Anterior cingulate cortex (tissue), 58 donors: ENCODE results near the gene PERM1.
"Not testable (repeated sequence)": the region's sequence is repeated elsewhere in the genome, so short reads cannot be mapped to it uniquely, and the experiment has no call there.

ENCODE experiments used
- DNase-seq, 58 donors: peaks; one replicate each; lab custom pipeline; 2025; lab: John Stamatoyannopoulos, UW

The PERM1 gene

GRCh38 chr1:1017397-1018320, 35.8 kb upstream of the PERM1 start:
- DNase-seq: not testable (repeated sequence)

DNA sequence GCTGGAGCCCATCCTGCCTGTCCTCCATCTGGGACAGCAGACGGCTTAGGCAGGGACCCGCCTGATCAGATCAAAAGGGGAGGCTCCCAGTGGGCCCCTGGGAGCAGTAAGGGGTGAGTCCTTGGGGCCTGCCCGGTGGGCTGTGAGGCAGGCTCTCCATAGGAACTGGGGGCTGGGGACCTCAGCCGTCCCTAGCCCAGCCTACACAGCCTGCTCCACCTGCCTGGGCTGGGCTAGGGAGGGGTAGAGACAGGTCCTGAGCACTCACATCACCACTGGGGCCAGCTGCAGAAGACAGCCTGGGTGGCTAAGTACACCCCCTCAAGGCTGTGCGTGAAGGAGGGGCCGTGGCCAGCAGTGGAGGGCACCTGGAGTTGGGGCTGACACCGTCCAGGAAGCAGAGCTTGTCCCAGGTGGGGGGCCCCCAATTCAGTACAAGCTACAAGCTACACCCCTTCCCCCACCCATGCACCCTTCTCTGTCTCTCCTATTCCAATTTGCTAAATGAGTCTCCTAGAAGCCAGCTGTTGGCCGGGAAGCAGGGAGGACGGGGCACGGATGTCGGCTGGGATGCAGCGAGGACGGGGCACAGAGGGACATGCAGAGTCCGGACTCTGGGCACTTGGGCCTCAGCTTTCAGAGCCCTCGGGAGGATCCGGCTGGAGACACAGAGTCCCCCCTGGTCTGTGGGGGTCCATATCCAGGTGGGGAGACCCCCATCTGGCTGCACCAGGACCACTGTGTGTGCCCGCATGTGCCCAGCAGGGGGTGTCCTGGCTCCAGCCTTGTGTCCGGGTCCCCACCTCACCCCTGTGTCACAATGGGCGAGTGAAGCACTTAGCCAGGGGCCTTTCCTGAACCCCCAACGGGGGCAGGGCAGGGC, 33.1 kb upstream of the PERM1 start:
- DNase-seq: no peak

- DNase-seq: no peak
Observed at GRCh38 chr1:1013922-1014648, 32.2 kb upstream of the PERM1 start.

DNA sequence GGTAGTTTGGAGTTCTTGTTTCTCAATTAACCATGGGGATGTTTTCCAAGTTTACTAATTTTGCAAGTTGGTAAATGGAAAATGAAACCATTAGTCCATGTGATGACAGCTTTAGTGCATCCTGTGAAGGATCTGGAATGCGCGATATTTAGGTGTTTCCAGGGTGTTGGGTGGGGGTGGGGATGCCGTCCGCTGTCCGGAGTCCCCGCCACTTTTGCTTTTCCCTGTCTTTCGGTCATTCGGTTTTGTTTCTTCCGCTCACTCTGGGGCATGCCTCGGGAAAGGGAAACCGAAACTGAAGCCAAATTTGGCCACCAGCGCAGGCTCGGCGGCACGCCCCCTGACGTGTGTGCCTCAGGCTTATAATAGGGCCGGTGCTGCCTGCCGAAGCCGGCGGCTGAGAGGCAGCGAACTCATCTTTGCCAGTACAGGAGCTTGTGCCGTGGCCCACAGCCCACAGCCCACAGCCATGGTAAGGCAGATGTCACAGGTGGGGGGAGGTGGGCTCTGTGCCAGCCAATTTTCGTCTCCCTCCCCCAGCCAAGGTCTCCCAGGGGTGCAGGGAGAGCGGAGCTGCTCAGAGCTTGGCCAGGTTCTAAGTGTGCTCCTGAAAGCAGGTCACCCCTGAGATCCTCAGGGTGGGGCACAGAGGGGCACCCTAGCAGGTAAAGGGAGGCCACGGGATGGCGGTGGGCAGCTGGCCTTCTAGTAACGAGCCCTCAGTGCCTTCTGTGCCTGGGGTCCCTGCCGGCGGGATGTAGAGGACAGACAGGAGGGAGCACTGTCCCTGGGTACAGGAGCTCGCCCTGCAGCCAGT, 31.4 kb upstream of the PERM1 start, which contains the start of gene ISG15:
Gene ISG15 (plus strand): TSS at position 393 of the 817 bp plus-strand sequence. CDS start 77 bp downstream, at position 470.
- peak in 54 of 58 donors; percentile 40 to 87 (median 69) for DNase-seq

- not testable (repeated sequence) for DNase-seq
Observed at GRCh38 chr1:1012736-1013104, 30.8 kb upstream of the PERM1 start.

DNA sequence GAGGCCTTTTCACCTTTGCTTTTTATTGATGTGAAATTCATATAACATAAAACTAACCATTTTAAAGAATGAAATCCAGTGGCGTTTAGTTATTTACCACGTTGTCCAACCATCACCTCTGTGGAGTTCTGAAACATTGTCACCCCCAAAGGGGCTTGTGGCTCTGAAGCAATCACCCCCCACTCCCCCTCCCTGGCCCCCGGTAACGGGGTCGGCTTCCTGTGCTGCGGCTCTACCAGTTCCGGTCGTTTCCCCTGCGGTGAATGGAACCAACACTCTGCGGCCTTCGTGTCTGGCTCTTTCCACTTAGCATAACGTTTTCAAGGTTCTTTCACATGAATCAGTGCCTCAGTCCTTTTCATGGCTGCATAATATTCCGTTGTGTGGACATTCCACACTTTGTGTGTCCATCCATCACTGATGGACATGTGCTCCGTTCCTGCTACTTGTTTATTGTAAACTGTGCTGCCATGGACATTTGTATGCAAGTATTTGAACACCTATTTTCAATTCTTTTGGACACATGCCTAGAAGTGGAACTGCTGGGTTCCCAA, 29.6 kb upstream of the PERM1 start:
- no peak for DNase-seq

DNA sequence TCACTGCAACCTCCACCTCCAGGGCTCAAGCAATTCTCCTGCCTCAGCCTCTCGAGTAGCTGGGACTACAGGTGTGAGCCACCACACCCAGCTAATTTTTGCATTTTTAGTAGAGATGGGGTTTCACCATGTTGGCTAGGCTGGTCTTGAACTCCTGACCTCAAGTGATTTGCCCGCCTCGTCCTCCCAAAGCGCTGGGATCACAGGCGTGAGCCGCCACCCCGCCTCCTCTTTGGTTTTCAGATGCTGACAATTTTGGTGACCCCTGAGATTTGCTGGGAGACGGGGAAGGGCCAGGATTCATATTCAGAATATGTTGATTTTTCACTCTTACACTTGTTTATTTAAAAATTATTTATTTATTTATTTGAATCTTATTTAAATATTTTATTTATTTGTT, 28.2 kb upstream of the PERM1 start:
- DNase-seq: not testable (repeated sequence)

- no peak for DNase-seq
Observed at GRCh38 chr1:1006305-1007159, 24.6 kb upstream of the PERM1 start.

DNA sequence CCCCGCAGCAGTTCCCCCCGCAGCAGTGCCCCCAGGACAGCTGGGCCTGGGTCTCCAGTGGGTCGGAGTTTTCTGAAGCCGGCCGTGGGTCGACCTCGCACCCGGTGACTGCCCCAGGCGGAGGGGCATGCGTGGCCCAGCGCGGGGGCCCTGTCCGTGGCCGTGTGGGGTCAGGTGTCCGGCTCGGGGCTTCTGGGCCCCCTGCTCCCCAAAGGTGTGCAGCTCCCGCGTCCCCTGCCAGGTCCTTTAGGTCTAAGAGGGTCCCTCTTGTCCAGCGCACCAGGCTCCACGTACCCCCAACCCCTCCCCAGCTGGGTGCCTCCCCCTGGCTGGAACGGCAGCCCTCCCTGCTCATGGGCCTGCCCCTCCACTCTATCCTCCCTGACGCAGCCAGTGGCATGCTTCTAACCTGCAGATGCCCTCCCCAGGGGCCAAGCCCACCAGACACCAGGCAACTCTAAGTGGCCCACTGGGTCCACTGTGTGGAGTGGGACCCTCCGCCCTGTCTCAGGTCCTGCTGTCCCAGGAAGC, 23.9 kb upstream of the PERM1 start:
- DNase-seq: no peak

DNA sequence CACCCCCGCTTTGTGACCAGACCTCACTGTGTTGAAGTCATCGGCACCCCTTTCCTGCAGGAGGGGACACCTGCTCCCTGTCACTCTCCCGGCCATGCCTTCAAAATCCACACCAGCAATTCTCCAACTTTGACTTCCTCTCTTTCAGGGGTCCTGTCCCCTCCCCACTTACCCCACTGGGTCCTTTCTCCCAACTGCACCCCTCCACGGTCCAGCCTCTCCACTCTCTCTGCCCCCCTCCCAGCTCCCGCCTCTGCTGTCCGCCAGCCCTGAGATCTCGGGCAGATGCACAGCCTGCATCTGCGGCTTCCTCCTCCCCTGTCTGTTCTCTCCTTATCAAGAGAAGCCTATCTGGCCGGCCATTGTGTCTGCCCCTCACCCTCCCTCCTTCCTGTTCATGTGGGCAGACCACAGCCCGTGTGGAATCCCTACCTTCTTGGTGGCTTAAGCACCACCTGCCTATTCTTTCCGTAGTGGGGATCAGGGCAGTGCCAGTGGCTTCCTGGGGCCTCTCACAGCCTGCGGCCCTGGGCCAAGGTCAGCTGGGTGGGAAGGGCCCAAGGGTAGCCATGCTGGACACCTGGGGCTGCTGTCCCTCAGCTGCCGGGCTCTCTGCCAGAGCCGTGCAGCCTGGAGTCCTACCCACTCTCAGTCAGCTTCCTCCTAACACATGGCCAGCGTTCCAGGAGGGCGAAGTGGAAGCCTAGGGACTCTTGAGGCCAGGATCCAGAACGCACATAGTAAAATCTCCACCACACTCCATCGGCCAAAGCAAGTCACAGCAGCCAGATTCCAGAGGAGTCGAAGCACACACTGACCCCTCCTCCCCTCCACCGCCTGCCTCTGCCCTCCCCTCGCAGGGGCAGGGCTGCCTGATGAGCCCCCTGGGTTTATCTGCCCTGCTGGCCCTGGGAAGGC, 23.1 kb upstream of the PERM1 start:
- no peak for DNase-seq

DNA sequence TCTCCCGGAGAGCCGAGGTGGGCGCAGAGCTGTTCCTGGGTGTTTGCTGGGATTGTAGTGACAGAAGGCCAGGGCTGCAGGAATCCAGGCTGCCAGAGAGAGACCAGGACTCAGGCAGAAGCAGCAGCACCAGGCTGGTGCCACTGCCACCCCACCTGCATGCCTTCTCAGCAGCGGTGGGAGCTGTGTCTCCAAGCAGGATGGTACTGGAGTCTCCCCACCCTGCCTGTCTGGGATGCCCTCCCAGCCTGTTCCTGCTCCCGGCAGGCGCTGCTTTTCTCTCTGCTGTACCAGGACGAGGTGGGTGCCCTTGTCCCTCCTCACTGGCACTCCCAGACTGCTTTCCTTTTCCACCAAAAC, 22.5 kb upstream of the PERM1 start:
- DNase-seq: no peak

GRCh38 chr1:1003618-1004419, 21.9 kb upstream of the PERM1 start:
- no peak for DNase-seq

DNA sequence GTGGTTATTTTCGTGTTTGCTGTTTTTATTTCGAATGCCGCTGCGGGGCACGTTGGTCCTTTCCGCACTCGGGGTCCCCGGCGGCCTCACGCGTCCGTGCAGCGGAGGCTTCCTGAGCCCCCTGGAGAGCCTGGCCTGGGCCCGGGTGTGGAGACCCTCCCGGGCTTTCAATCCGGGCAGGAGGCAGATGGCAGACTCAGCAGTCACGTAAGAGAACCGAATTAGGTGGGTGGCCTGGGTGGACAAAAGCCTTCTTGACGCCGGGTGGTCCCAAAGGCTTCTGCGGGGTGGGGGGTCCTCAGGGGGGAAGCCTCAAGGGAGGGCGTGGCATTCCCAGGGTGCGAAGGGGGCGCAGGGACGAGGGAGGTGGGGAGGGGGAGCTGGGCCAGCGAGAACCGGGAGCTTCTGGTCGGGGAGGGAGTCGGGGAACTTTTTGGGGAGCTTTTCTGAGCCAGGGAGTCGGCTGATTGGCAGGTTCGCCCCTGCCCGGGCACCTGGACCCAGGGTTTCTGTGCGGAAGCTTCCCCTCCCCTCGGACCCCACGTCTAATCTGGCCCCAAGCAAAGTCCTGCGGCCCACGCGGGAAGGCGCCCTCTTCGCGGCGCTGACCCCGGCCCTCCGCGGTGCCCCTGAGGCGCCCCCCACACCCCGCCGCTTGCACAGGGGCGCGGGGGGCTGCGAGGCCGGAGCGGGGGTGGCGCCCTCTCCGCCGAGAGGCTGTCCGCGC, 19.3 kb upstream of the PERM1 start:
- no peak for DNase-seq

- DNase-seq: peak in 51 of 58 donors; percentile 25 to 89 (median 63)
Observed at GRCh38 chr1:1000357-1001056, 18.6 kb upstream of the PERM1 start.
